NCI-H1105 treated with DMSO at 0.1 percent for 48 hours (cell line): Measurements from ENCODE around the gene MAST4.
"Not testable (repeated sequence)": the region's sequence is repeated elsewhere in the genome, so short reads cannot be mapped to it uniquely, and the experiment has no call there.

ENCODE experiments used
- DNase-seq: peaks from one replicate; lab custom pipeline; 2025; lab: John Stamatoyannopoulos, UW

MAST4 gene

DNA sequence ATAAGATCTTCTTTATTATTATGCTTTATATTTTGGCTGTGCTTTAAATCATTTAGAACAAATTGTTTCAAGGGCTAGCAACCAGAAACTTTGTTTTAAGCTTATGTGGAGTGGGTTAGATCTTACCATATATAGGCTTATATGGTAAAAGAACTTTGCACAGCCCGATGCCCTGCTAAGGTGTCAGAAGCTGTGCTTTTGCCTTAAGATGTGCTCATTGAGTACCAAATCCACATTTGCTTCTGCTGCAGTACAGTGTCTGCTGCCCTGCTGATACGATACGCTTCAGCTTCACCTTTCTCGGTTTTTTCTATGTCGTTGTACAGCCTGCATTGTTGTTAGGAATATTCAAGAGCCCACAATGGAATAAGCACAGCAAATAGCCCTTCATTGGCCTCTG, 565.6 kb downstream of the MAST4 start:
- no peak for DNase-seq

DNA sequence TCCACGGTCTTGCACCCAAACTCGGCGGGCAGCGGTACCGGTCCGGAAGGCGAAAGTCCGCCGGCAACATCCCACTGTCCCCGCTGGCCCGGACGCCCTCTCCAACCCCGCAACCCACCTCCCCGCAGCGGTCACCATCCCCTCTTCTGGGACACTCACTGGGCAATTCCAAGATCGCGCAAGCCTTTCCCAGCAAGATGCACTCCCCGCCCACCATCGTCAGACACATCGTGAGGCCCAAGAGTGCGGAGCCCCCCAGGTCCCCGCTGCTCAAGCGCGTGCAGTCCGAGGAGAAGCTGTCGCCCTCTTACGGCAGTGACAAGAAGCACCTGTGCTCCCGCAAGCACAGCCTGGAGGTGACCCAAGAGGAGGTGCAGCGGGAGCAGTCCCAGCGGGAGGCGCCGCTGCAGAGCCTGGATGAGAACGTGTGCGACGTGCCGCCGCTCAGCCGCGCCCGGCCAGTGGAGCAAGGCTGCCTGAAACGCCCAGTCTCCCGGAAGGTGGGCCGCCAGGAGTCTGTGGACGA, 567.1 kb downstream of the MAST4 start:
- DNase-seq = no peak

GRCh38 chr5:67163863-67164595, 567.8 kb downstream of the MAST4 start:
- DNase-seq = no peak

GRCh38 chr5:67164856-67165525, 568.8 kb downstream of the MAST4 start:
- no peak for DNase-seq

DNA sequence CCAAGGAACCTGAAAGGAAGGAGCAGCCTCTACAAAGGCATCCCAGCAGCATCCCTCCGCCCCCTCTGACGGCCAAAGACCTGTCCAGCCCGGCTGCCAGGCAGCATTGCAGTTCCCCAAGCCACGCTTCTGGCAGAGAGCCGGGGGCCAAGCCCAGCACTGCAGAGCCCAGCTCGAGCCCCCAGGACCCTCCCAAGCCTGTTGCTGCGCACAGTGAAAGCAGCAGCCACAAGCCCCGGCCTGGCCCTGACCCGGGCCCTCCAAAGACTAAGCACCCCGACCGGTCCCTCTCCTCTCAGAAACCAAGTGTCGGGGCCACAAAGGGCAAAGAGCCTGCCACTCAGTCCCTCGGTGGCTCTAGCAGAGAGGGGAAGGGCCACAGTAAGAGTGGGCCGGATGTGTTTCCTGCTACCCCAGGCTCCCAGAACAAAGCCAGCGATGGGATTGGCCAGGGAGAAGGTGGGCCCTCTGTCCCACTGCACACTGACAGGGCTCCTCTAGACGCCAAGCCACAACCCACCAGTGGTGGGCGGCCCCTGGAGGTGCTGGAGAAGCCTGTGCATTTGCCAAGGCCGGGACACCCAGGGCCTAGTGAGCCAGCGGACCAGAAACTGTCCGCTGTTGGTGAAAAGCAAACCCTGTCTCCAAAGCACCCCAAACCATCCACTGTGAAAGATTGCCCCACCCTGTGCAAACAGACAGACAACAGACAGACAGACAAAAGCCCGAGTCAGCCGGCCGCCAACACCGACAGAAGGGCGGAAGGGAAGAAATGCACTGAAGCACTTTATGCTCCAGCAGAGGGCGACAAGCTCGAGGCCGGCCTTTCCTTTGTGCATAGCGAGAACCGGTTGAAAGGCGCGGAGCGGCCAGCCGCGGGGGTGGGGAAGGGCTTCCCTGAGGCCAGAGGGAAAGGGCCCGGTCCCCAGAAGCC, 569.6 kb downstream of the MAST4 start:
- no peak for DNase-seq

DNA sequence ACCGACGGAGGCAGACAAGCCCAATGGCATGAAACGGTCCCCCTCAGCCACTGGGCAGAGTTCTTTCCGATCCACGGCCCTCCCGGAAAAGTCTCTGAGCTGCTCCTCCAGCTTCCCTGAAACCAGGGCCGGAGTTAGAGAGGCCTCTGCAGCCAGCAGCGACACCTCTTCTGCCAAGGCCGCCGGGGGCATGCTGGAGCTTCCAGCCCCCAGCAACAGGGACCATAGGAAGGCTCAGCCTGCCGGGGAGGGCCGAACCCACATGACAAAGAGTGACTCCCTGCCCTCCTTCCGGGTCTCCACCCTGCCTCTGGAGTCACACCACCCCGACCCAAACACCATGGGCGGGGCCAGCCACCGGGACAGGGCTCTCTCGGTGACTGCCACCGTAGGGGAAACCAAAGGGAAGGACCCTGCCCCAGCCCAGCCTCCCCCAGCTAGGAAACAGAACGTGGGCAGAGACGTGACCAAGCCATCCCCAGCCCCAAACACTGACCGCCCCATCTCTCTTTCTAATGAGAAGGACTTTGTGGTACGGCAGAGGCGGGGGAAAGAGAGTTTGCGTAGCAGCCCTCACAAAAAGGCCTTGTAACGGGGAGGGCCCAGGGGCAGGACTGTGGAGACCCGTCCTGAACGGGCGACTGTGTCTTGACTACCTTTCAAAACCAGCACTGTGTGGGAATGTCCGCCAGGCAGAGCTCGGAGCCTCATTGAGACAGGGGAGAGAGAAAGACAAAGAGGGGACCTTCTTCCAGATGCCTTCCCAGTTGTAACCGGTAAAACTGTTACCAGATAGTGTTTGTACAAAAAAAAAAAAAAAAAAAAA, 570.5 kb downstream of the MAST4 start:
- no peak for DNase-seq

DNA sequence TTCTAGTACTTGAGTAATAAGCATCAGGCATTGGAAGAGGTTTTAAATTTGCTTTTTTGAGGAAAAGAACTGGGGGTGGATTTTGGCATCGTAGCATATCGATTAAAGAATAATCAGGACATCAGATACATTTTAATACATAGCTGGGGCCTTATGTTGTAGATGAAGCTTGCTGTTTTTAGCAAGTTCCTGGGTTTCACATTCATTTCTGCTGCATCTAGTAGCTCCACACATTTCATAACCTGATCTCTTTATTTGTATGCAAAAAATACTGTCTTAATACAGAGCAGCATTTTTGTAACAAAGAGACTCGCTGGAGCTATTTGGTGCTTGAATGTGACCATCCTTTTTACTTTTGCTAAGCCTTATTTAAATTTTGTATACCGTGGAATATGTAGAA, 571.9 kb downstream of the MAST4 start:
- no peak for DNase-seq

DNA sequence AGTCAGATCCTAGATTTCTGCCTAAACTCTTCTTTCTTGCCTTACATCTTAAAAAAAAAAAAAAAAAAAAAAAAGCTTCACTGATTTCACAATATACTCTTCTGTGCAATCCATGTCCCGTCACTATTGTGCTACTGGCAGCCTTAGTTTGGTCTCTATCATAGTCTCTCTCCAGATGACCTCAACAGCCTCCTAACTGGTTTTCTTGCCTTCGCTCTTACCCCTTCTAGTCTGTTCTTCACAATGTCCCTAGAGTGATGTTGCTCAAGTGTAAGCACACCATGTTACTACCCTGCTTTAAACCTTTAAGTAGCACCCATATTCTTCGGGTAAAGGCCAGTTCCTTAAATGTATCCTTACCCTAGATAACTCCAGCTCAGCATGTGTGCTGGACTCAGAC, 574.6 kb downstream of the MAST4 start:
- no peak for DNase-seq

DNA sequence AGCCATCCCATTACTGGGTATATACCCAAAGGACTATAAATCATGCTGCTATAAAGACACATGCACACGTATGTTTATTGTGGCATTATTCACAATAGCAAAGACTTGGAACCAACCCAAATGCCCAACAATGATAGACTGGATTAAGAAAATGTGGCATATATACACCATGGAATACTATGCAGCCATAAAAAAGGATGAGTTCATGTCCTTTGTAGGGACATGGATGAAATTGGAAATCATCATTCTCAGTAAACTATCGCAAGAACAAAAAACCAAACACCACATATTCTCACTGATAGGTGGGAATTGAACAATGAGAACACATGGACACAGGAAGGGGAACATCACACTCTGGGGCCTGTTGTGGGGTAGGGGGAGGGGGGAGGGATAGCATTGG, 577.2 kb downstream of the MAST4 start:
- DNase-seq = not testable (repeated sequence)

GRCh38 chr5:67173959-67174358, 577.8 kb downstream of the MAST4 start:
- no peak for DNase-seq

DNA sequence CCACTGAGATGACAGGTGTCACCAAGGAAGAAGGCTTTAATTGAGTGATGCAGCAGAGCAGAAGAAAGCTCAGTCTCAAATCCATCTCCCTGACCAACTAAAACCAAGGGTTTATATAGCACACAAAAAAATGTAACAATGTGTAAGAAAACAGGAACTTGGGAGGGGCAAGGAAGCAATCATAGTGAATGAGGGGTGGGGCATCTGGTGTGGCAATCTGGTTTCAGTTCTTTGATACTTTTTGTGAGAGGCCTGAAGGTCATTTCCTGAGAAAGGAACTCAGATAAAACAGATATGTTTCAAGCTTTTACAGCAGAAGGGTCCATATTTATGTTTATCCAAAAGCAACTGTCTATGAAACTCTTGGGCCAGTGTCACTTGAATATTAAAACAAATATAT, 580.7 kb downstream of the MAST4 start:
- no peak for DNase-seq

GRCh38 chr5:67178085-67178484, 581.9 kb downstream of the MAST4 start:
- no peak for DNase-seq

DNA sequence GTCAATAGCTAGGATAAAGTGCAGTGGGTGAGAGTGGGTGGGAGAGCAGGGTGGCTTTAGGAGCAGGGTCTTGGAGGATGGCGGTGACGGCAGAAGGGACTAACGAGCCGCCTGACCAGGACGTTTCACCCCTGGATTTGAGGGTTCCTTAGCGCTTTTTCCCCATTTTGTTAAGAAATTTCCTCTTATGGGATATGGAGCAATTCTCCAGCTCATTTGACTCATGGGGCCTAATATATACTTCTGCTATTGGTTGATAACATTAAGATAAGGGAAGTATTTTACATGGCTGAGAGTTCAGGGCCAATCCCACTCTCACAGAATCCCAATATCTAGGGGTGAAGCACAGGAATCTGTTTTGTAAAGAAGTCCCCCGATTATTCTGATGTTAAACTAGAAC, 582.8 kb downstream of the MAST4 start:
- DNase-seq = no peak

DNA sequence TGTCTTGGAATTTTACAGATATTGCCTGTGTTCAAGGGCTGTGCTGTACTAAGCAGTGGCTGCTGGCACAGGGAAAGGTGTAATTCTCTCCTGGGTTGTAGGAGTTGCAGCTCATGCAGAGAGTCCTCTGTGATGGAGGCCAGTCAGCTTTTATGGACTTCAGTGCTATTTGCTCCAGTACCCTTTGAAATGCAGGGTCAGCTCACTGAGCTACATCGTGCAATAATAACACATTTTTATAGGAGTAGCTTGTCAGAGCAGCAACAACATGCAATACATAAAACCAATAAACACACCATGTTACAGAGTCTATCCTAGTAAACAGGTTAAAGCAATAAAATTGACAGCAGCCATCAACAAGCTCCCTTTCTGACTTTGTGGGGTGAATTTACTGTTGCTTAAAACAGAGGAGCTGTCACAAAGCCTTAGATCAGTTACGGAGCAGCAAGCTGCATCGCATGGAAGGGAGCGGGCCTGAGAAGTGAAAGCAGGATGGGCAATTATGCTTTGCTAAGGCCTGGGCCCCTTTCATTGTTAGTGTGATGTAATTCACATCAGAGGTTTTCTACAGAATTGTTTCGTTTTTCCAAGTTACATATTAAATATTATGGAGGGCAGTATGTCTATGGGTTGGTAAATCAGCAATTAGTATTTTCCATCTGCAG, 583.6 kb downstream of the MAST4 start:
- DNase-seq = no peak

DNA sequence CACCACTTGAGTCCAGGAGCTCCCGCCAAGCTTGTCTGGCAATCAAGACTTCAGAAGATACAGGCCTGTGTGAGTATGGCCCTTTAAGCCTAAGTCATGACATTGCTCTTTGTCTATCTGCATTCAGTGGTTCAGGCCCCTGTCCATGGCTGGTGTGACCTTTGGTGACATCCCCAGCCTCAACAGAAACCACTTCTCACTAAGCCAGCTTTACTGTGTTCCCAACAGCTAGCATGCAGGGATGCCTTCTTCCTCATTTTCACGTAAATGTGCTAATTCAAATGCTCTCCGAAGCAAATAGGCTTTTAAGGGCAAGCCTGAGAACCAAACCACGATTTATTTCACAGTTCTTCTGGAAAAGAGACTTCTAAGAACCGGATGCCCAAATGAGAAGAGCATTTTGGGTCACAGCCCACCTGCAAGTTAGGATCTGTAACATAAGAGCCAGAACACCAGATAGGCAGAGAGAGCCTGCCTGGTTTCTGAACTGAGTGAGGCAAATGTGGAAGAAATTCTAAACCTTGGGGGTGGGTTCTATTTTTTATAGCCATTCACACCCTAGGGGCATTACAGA, 585.5 kb downstream of the MAST4 start:
- no peak for DNase-seq

- DNase-seq = no peak
Observed at GRCh38 chr5:67182301-67182790, 586.2 kb downstream of the MAST4 start.

- no peak for DNase-seq
Observed at GRCh38 chr5:67183859-67184258, 587.7 kb downstream of the MAST4 start.

DNA sequence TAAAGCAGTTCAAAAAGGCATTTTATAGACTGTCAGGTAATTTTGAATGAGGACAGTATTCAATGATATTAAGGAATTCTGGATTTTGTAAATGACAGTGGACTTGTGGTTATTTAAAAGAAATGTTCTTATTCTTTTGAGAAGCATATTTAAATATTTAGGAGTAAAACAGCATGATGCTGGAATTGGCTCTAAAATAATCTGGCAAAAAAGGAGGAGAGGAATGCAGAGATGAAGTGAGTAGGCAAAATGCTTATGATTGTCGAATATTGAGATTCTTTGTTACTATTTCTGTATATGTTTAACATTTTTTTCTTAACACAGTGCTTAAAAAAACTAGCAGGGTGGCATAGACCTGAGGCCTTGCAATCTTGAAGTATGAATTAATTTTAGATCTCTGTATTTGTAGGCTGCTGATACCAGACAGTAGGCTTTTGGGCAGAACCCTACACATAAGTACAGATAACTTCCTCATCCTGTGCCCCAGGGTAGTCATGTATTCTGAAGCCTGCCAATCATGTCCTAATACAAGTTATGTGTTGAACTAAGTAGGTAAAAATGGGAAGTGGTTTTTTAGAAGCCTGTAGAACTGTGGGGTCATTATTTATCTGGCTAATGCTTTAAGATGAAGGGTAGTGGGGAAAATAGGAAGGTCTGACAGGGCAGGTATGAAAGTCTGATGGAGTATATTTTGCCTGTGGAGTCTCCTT, 591.0 kb downstream of the MAST4 start:
- DNase-seq = no peak

DNA sequence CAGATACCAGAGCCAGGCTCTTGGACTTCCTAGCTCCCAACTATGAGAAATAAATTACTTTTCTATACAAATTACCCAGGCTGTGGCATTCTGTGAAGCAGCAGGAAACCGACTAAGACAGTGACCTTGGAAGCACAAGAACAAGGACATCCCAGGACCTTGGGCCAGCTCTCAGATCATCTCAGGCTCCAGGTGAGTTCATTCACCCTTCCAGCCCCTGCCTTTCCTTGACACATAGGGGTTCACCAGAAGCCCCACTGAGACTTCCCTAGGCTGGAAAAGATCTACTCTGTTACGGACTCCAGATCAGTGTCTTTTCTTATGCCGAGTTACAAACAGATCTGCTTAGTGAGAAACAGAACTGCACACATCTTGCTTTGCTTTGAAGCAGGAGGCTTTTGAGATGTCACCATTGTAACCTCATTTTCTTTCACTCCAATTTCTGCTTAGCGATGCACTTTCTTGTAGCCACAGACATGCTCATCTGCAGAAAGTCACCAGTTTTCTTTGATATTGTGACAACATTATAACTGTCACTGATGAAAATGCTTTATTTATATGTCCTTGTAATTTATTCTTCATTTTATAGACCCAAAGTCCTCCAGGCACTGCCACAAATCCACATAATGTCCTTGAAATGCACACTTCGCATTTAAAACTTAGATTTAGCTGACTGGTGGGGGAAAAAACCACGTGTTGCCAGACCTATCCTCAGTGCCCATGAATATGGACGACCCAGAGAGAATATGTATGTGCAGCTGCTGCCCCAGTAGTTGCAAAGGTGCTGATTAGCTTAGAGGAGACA, 592.3 kb downstream of the MAST4 start:
- no peak for DNase-seq
